Dedifferentiated amniotic fluid mesenchymal stem cell (primary cell): ENCODE data around the gene MEG3.

ENCODE experiments used
- DNase-seq: peaks from one replicate; pipeline ENCODE4 v3.0.0-alpha.2; 2016; ENCODE audit errors: extremely low spot score

Gene MEG3

DNA sequence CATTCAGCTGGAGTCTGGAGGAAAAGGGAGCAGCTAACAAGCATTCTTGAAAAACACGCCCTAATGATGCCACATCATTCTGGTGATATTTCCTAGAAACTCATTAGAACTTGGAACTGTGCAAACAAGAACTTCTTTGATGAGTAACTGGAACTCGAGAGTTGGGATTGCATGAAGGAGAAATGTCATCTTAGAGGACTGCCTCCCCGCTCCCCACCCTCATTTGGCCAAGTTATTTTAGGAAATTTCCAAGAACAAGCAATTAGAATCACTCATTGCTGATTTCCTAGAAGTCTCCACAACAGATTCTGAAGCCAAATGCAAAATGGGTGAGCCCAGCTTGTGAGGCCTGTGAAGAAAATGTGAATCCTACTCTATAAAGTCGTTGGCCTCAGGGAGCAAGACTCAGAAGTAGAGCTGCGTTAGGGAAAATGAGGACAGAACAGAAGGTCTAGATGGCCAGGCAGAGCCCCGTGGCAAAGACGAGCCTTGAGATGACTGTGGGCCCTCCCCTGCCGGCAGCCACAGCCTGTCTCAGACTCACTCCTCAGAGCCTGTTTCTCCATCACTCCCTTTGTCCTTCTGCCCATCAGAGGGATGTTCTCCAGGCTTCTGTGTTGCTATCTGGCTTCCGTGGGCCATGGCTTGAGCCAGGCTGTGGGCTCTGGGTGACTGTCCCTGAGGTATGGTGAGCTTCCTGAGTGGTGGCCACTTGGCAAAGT, 39.2 kb downstream of the MEG3 start:
- no peak for DNase-seq

DNA sequence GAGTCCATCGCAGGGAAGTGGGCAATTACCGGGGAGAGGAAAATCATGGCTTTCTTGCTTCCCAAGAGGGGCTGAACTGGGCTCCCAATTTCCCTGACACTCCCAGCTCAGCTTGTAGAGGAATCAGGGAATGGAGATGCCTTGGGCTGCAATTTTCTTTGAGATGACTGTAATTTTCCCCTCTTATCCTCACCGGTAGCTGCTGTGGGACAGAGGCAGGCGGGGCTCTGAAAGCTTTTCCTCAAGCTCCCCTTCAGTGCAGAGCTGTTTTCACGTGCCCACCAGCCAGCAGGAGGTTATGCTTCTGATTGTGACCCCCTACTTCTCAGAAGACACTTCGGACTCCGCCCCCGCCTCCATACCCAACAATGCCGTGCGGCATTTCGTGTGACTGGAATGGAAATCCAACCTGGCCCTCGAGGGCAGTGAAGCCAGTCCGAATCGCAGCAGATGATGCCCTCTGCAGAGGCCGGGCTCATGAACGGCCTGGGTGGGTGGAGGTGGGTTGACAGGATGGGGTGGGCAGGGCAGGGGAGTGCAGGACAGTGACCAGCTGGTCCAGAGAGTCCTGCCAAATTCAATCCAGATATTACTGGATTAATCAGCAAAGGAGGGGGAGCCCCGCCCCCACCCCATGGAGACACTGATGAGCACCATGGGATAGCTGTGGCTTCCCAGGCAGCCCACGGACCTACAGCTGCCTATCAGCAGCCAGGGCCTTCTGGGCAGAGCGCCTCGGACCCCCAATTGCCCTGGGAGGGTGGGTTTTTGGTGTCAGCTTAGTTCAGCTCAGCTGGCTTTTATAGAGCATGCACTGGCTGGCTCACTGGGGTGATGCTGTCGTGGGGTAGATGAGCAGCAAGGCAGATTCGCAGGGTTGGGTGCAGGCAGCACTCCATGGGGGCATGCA, 40.0 kb downstream of the MEG3 start:
- no peak for DNase-seq

DNA sequence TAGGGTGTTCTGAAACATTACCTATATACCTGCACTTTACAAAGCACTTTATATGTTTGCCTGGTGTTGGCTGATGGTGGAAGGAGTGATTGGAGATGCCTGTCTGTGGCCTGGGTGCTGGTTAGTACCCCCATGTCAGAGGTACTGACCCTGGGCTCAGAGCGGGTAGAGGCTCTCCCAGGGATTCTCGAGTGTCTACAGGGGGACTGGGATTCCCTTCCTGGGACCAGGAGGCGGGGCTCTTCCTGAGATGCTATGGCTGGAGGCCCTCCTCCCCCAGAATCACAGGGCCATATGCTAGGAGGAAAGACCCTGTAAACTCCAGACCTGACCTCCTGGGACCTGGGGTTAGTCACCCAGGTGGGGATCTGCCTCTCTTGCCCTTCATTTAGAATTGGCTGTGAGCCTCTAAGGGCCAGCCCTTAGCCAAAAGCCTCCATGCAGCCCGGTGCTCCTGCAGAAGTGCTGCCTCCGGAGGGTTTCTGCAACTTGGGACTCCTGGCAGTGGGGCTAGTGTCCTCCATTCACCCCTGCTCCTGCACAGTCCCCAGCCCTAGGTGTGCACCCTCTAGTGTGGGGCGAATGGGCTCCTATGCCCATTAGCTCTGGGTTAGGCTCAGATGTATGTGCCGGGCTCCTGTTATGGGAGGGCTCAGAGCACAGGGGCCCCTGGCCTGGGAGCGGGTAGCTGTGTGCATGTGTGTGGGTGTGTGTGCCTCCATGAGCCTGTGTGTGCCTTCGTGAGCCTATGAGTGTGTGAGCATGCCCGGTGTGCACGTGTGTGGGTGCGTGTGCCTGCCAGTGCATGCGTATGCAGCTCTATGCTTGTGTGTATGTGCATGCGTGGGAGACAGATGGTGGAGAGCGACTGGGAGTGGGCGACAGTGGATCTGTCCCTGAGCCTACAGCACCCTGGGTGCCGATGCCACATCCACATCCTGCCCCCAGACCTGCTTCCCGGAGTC, 41.0 kb downstream of the MEG3 start:
- DNase-seq: no peak

DNA sequence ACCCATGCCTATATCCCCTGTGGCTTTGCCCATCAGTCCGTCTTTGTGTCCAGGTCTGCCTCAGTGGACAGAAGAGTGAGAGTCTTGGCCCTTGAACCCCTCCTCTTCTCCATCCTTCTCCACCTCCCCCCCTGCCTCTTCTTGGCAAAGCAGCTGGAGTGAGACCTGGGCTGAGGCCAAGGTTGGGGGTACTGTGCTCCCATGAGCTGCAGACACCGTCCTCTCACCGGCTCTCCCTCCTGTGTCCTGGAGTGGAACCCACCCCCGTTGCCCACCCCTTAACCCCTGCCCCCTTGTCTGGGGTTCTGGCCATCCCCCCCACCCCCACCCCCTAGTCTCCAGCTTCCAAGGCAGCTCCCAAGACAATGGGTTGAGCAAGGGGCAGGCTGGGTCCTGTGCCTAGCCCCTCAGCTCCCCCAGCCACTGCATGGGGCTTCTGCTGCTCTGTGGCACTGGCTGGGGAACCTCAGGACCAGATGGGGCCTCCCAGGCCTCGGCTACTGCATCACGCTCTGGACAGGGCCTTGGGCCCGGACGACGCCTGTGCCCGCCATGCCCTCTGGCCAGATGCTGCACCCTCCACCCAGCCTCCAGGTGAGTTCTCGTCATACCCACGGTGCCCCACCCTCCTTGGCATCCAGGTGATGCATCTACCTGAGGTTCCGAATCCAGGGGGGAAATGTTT, 41.9 kb downstream of the MEG3 start:
- no peak for DNase-seq

DNA sequence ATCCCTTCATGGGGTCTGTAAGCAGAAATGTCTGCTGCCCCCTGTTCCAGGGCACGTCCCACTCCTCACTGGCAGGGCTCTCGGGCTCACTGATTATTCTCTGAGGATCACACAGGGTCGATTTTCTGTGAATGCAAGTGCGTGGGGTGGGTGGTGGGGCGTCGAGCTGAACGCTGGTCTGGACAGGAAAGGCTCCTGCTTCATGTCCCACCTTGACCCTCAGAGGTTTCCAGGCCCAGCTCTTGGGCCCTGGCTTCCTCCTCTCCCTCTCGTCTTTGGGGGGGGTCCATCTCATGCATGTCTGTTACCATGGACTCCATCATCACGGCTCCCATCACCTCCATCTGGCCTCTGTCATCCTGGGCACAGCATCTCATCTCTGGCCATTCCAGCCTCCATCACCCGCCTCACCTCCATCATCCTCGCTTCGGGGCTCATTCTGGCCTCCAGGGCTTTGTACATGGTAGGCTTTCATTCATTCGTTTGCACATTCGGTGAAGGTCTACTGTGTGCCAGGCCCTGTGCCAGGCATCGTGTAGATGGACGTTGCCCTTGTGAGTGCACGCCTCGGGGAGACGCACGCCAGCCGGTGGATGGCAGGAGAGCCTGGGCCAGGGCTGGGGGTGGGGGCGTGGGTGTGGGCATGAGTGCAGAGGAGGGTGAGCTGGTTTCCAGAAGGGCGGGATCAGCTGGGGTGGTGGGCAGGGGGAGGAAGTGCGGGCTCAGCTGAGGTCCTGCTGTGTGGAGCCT, 42.9 kb downstream of the MEG3 start:
- no peak for DNase-seq

DNA sequence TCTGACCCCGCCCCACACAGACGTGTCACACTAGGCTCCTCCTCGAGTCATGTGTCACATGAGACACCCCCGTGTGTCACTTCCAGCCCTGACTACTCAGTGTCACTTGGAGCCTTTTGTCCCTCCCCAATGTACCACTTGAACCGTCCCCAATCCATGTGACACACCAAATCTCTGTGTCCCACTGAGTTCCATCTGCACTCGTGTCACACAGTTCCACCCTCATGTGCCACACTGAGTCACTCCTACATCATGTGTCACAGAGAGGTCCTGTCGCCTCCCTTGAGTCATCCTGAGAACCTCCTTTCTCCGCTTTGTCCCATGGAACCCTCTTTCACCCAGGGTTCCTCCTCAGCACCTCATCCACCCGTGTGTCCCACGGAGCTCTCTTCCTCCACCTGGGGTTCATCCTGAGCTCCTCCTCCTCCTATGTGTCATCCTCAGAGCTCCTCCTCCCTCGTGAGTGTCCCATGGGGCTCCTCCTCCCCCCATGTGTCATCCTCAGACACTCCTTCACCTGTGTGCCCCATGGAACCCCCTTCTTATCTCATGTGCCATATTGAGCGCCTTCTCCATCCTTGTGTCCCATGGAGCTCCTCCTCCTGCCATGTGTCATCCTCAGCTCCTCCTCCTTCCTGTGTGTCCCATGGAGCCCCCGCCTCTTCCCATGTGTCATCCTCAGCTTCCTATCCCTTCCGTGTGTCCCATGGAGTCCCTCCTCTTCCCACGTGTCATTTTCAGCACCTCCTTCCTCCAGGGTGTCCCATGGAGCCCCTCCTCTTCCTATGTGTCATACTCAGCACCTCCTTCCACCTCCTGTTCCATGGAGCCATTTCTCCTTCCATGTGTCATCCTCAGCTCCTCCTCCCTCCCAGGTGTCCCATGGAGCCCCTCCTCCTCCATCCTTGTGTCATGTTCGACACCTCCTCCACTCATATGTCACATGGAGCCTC, 45.6 kb downstream of the MEG3 start:
- no peak for DNase-seq

DNA sequence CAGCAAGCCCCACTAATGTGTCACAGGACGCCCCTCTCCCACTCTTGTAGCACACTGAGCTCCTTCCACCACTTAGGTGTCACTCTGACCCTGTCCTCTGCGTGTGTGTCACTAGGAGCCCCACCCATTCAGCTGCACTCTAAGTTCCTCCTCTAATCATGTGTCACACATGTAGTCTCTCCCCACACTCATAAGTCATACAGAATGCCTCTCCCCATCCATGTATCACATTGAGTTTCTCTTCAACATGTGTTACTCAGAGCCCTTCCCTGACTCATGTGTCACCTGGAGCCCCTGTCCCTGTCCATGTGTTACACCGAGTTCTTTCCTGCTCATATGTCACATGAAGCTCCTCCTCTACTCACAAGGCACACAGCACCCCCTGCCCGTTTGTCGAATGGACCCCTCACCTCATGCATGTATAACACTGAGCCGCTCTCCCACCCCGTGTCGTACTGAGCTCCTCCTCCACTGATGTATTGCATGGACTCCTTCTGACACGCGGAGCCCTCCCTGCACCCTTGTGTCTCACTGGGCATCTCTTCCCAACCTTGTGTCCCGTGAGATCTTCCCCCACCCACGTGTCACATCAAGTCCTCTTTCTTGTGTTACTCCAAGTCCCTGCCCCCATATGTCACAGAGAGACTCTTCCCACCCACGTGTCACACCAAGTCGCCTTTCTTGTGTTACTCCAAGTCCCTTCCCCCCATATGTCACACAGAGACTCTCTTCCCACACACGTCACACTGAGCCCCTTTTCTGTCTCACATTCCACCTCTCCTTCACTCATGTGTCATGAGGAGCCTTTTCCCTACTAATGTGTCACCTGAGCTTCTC, 46.6 kb downstream of the MEG3 start:
- no peak for DNase-seq

DNA sequence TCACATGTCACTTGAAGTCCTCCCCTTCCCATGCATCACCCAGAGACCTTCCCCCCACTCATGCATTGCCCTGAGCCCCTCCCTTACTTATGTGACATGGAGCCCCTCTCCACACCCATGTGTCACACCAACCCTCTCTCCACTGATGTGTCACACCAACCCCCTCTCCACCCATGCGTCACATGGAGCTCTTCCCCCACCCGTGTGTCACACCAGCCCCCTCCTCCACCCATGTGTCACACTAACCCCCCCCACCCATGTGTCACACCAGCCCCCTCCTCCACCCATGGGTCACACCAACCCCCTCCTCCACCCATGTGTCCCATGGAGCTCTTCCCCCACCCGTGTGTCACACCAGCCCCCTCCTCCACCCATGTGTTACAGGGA, 47.2 kb downstream of the MEG3 start:
- no peak for DNase-seq

DNA sequence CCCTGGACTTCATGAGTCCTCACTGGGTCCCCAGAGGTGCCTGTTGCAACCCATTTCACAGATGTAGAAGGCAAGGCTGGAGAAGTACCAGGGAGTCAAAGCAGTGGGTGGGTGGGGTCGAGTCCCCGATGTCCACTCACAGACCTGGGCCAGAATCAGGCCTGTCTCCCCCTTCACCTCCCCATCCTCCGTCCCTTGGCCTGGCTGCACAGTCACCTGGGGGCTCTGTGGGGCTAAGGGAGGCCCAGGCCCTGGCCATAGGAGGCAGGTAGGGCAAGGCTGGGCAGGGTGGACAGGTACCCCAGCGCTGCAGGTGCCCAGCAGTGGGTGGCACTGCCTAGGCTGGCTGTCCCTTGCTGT, 48.1 kb downstream of the MEG3 start:
- DNase-seq: no peak

DNA sequence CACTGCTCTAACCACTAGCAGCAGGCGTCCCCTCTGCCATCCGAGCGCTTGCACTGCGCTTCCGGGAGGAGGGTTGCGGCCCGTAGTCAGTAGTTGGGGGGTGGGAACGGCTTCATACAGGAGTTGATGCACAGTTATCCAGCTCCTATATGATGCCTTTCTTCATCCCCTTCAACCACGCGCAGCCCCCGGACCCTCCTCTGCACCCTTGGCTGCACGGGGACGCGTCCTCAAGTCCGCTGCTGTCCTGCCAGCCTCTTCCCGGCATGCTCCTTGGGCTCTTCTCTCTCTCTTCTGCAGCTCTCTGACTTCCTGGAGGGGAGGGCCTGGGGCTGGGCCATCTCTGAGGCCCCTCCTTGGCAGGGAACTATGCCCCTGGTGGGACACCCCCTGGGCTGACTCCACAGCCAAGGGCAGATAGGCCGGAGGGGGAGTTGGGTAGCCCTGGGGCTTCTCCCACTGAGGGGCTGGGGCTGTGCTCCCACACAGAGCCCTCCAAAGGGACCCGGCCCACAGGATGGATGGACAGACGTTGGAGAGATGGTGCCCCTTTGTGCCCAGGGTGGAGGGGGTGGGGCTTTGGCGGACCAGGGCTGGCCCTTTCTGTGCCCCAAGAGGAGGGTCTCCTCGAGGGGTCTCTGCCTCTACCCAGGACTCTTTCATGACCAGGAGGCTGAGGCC, 48.6 kb downstream of the MEG3 start:
- DNase-seq: no peak

DNA sequence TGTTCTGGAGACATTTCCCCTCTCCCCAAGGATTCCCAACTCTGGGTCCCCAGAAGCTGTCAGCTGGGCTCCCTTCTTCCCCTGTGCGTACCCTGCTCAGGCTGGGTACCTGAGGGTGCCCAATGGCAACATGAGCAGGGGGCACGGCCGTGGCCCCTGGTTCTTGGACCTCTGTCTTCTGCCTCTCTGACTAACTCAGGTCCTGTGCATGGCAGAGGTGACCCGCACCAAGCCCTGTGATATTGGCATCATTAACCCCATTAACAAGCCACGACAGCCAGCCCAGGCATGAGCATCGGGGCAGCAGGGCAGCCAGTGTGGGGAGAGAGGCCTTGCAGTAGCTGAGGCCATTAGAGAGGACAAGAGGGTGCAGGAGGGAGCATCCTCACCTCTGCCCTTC, 49.2 kb downstream of the MEG3 start:
- DNase-seq: no peak

DNA sequence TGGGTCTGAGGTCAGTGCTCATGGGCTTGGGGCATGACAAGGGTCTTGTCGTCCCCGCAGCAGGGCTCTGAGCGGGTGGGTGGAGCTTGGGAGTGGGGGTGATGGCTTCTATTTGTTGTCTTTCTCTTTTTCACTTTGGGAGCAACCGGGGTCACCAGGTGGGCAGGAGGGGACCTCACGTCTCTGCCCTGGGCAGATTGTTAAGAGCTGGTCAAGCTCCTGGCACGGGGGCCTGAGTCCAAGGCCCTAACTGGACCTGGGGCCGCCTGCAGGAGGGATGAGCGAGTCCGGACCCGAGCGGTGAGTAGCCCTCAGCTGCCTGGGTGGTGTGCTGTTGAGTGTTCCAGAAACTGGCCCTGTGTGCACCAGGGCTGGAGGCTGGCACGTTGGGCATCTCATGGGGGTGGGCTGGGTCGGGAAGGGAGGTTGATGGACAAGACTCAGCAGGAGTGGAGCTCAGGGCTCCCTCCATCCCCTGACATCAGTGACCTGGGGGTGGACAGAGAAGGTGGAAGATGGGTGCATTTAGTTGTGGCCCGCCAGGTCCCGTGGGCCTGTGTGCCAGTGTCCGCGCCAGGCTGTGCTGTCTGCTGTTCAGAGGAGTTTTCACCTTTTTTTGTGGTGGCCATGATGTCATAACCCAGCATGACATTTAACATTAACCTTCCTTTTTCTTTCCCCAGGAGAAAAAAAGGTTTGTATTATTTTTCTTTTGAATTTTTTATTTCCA, 50.1 kb downstream of the MEG3 start:
- DNase-seq: no peak

DNA sequence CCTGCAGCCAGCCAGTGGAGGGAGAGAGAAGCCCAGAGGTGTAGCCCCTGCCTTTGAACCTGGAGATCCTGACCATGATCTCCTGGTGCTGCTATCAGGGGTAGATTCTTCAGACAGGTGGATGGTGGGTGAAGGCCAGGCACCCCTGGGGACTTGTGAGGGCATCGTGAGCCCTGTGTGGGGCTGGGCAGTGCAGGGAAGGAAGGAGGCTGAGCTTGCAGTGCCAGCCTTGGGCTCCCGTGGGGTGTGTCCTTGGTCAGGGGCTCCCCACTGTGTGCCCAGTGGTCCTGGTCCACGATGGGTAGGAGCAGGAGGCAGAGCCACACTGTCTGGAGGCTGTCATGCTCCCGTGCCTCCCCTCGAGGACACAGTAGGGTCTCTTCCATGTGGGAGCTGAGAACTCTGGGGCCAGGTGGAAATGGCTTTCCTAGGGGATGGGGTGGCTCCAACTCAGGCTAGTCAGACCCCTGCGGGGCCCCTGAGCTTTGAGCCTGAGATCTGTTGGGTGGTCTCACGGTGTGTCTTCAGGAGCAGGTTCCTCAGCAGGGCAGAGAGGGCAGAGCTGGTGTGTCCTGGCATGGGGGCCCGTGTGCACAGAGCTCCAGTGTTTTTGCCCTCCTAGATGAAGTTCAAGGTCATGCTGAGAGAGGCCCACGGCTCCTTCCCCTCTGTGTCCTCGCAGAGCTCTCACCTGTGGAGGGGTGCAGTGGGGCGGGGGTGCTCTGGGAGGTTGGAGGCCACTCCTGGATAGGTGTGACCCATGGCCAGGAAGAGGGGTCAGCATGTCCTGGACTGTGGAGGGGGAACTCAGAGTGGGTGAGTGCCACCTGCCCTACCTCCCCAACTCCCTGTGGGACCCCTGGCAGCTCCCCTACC, 52.6 kb downstream of the MEG3 start:
- DNase-seq: no peak

DNA sequence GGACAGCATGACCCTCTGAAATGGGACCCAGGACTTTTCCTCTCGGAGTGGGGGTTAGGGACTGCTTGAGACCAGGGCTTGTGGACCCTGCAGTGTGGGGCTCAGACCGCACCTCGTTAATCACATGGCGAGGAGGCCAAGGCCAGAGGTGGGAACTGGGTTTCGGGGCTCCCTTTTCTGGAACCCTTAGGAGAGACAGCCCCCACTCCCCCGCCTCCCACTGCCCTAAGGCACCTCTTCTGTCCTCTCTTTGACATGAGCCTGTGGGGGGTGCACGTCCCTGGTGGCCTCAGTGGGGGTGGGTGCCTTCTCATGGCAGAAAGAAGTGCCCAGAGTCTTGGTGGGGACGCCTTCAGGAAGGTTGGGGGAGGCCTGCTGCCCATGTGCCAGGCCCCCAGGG, 53.3 kb downstream of the MEG3 start:
- DNase-seq: no peak

DNA sequence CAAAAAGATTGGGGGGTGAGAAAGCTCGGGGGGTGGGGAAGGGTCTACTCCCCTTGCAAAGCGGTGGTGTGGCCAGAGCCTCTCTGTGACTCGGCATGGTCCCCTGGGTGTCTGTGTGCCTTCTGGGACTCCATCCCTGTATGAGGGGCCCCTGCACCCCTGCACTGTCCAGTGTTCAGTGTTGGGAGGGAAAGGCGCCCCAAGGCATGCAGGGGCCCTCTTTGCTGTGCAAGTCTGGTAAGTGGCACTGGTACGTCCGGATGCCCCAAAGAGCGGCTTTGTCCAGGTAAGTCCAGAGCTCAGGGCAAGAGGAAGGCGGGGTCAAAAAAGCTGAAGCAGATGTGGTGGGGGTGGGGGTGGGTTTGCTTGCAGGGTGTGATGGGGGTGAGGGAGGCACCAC, 53.9 kb downstream of the MEG3 start:
- no peak for DNase-seq

DNA sequence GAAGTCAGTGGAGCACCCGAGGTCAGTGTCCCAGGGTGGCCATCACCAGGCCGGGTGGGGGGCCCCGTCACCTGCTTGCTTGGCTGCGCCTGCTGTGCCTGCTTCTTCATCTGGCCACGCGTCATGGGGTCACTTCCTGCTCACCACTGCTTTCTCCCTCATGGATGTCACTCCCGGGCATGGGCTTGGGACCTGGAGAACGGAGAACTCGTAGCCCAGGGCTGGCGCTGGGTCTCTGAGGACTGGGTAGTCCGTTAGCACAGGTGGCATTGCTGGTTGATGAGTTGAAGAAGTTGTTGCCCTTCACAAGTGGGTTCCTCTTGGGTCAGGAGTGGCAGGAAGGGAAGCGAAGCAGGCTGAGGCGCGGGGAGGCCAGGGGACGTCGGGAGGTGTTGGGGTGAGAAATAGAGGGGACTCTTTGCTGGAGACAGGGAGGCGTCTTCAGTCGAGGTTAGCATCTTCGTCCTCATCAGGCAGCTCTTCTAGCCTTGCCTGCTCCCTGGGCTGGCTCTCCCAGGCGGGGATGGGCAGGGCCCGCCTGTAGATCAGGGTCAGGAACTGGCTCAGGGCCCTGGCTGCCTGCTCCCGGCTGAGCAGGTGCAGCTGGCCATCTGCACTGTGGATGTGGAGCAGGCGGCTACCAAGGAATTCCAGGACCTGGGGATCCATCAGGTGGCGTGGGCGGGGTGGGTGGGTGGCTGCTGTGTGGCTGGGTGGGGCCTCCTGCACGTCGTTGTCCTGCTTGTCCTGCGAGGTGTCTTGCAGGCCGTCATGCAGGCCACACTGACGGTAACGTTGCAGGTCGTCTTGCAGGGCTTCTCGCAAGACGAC, 54.6 kb downstream of the MEG3 start:
- DNase-seq: no peak
